Left cardiac atrium (tissue), 4 donors: ENCODE results near the gene SLC4A9. TPM values are rescaled to one million over a fixed set of nuclear protein-coding genes. Genes with fewer than 3 reads are reported as not detected.
"Not testable (repeated sequence)": the region's sequence is repeated elsewhere in the genome, so short reads cannot be mapped to it uniquely, and the experiment has no call there.

ENCODE experiments used
- ATAC-seq, 2 donors: fragments of 200-7000 bp; cut with Tn5 transposase; one replicate each; pipeline ENCODE4 v1.9.1; 2020; ENCODE audit warnings: mild to moderate bottlenecking in 2 of 2, moderate library complexity in 2 of 2
- DNase-seq: peaks from one replicate; pipeline ENCODE4 v3.0.0-alpha.2; 2020
- intact Hi-C, 2 donors: fragments of 100-400 bp; cut with DNase I; formaldehyde crosslinking; loops; one replicate each; pipeline versions ENCODE4 v1.14.1 to v1.15.1; 2022 to 2023
- total RNA-seq, 2 donors: library from RNA; stranded (reverse); fragmentation: NEBNext Ultra II Directional; extraction: Animal tissue kit (Norgen Biotek cat#: 25700); gene quantifications; one replicate each; pipeline ENCODE4 v1.2.1, GENCODE V29; 2021
- donor health status: DM: no; HTN: yes; CAD: no.
- donor health status: DM: no; HTN: yes; CAD: no; lungs with severe emphysema.
- donor health status: DM: yes; HTN: yes; CAD: no.
- donor health status: Dilated cardiomyopathy.

SLC4A9 gene
- total RNA-seq, 2 donors from 2014 or later, result 0.09 to 0.21 TPM

DNA sequence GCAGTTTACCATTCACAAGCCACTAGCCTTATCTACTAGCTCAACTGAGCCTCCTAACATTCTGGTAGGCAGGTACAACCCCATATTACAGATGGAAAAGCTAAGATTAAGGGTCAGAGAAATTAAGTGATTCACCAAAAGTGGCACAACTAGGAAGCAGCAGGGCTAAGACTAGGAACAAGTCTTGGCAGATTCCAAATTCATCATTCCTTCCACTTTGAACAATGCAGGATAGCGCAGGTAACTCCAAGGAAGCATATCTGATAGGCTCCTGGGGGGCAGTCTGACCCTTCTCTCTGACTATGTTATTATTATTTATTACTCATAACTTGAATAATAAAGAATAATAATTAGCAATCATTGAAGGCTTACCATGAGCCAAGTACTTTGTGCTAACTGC lies 22.1 kb upstream of the SLC4A9 start:
- ATAC-seq, result no peak
- intact Hi-C loops, result no loop called here
- DNase-seq, result no peak

DNA sequence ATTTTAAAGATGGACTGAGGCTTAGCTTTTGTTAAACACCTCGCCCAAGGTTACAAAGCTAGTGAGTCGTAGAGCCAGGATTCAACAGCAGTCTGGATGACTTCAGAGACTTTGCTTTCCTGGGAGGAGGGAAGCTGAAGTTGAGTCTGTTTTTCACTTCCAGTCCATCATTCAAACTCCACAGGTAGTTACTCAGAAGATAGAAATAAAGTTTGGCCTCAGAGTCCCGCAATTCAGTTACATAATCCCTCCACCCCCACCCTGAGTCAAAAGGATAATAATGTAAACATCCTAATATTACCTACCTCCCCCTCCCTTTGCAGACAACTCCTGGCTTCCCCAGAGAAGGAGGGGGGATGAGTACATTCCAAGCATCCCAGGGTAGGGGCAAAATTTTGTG lies 21.7 kb upstream of the SLC4A9 start:
- ATAC-seq (no peak), DNase-seq (no peak)
- intact Hi-C loops, result no loop called here

DNA sequence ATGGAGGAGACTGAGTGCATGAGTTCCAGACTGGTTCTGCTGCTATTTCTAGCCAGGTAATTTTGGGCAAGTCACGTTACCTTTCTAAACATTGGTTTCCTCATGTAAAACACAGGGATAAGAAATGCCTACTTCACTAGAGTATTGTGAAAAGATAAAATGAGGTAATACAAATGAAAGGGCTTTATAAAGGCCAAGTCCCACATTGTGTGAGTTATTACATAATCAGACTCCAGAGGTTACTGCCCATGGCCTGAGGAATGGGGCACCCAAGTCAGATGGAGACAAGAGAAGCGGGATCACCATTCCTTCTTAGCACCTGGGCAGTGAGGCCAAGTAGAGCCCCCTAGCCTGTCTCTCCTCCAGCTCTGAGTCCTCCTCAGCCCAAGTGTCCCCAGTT lies 21.1 kb upstream of the SLC4A9 start:
- ATAC-seq (no peak), DNase-seq (no peak)
- intact Hi-C loops, result no loop called here

DNA sequence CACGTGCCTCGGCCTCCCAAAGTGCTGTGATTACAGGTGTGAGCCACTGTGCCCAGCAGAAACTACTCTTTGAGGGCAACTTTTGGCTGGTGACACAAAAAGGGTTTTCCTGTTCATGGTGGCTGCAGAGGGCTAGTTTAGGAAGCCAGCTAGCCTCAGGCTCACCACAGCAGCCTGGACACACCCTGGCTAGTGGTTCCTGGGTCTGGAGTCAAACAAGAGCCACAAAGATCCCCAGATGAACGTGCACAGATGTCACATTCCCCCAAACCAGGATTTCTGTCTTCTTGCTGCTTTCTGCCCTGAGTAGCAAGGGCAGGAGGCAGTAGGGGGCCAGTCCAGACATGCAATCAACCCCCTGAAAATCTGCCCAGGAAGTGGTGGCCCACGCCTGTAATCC lies 20.4 kb upstream of the SLC4A9 start:
- no peak for DNase-seq
- intact Hi-C loops, result loop anchor here (10.0 kb wide), 1 partner anchor 45 kb away; no protein-coding TSS in a partner anchor
- ATAC-seq, result no peak

DNA sequence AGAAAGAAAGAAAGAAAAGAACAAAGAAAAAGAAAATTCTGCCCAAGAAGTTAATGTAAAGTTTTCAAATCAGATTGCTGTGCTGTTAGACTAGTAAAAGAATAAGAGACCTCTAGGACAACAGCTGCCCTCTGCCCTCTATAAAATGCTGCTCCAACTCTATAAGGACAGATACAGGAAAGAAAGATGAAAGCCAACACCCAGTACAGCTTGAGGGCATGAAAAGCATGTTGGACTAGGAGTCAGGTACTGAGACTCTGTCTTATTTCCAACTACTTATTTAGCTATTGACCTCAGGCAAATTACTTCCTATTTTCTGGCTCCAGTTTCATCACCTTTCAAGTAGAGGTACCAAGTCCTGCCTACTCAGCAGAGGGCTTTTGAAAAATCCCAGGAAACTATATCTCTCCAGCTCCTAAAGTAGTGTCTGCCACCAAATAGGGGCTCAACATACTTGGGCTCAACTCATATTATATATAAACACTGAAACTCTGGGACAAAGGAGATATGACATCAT lies 19.3 kb upstream of the SLC4A9 start:
- intact Hi-C loops, result loop anchor here (10.0 kb wide), 1 partner anchor 46 kb away; no protein-coding TSS in a partner anchor
- ATAC-seq, result no peak
- no peak for DNase-seq

DNA sequence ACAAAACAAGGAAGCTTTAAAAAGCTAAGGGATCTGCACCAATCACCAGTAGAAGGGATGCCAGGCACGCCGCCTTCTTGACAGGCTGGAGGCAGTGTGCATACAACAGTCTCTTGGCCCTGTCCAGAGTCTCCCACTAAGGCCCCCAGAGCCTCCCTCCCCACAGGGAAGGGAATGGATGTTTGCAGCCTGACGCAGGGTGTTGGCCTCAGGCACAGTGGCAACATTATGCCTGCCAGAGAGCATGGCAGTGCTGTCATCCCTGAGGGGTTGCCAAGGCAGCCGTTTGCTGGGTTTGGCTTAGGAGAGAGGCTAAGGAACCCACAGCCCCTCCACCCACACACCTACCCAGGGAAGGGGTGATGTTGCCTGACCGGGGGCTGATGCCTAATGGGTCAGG lies 18.4 kb upstream of the SLC4A9 start:
- intact Hi-C loops, result loop anchor here (10.0 kb wide), 1 partner anchor 47 kb away; no protein-coding TSS in a partner anchor
- ATAC-seq (peak; percentile 47 to 53), DNase-seq (peak; percentile 55)

DNA sequence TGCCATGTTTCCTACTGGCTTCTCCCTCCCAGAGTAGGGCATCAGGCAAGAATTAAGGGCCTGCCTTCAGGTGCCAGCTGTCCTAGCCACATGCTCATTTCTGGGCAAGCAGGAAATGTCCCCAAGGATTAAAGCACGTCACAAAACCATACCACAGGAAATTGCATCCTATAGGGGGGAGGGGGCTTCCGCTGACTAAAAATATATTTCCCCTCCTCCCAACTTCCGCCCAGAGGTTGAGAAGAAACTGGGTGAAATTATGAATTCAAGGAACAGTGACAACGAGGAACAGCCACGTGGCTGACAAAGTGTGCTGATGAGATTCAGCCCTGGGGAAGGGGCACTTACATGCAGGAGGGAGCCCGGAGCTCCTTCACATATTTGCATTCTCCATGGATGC lies 17.7 kb upstream of the SLC4A9 start:
- no peak for ATAC-seq
- intact Hi-C loops, result loop anchor here (10.0 kb wide), 1 partner anchor 47 kb away; no protein-coding TSS in a partner anchor
- DNase-seq, result no peak

DNA sequence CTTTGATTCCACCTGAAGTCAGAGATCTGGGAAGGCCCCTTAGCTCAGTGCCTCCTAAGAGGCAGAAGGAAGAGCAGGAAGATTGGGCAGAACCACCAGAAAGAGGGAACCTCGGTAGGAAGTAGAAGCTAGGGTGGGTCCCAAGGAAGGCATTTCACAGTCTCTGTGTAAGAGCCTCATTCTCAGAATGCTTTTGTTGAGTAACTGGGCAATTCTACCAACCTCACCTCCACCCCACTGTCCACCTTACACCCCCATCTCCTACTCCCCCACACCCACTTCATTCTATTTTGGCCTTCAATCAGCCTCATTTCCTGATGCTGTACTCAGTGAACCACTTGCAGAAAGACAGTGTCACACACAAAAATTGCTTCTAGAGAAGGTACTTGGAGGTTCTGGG lies 17.1 kb upstream of the SLC4A9 start:
- no peak for DNase-seq
- no peak for ATAC-seq
- intact Hi-C loops, result loop anchor here (10.0 kb wide), 1 partner anchor 48 kb away; no protein-coding TSS in a partner anchor

DNA sequence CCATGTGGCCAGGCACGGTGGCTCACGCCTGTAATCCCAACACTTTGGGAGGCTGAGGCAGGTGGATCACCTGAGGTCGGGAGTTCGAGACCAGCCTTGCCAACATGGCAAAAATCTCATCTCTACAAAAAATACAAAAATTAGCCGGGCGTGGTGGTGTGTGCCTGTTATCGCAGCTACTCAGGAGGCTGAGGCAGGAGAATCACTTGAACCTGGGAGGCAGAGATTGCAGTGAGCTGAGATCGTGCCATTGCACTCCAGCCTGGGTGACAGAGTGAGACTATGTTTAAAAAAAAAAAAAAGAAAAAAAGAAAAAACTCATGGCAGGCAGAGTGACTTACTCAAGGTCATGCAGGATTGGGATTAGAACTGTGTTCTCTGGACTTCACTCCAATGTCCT lies 16.1 kb upstream of the SLC4A9 start:
- not testable (repeated sequence) for ATAC-seq, DNase-seq
- intact Hi-C loops, result loop anchor here (10.0 kb wide), 1 partner anchor 49 kb away; no protein-coding TSS in a partner anchor

DNA sequence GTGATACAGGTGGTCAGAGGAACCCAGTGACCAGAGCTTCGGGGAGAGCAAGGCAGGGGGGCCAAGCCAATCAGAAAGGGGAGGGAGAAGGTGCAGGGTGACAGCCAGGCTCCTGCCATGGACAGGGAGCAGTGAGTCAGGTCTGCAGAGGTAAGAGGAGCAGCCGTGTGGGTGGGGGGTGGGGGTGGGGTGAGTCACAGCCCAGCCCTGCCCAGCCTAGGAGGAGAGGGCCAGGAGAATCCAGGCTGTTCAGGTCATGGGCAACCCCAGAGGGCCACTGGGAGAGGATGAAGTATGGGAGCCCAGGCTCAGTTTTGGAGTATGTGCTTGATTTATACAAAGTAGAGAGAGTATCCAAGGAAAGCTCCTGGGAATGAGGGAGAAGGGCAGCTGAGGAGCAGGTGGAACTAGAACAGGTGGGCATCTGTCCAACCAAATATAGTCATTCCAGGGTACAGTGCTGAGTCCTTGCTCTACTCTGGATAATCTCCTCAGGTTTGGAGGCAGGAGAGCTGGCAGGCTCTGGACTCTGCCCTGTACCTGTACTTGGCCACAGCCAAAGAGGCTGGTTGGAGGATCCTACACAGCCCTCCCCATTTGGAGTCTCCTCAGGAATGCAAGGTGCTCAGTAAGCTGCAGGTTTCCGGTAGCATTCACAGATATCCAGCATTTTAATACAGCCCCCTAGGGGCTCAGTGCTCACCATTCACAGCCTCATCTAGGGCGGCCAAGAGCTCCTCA lies 15.1 kb upstream of the SLC4A9 start:
- no peak for DNase-seq
- intact Hi-C loops, result loop anchor here (5.0 to 10.0 kb wide), 2 partner anchors 50 to 168 kb away; partner anchors contain the start of gene CYSTM1 (in 1 of the 2)
- ATAC-seq, result peak in 1 of 2 donors; percentile 13

DNA sequence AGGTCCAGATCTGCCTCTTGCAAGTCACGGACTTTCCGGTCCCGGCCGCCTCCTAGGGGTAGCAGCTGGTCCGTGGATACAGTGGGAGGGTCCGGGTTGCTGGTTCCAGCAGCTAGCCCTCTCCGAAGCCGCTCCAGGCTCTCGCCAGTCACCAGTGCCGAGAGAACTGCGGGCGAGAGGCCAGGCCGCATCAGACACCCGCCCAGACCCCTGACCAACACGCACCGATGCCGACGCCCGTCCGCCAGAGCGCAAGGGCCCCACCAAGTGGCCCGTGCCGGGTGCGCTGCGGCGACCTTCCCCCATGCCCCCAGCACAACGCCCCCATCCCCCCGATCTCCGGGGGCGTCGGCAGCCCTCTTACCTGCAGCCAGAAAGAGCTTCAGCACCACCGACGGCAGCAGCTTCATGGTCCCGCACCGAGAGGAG lies 14.1 kb upstream of the SLC4A9 start:
- intact Hi-C loops, result loop anchor here (5.0 to 10.0 kb wide), 2 partner anchors 51 to 169 kb away; partner anchors contain the start of gene CYSTM1 (in 1 of the 2)
- DNase-seq (peak; percentile 80), ATAC-seq (peak; percentile 61 to 65)

DNA sequence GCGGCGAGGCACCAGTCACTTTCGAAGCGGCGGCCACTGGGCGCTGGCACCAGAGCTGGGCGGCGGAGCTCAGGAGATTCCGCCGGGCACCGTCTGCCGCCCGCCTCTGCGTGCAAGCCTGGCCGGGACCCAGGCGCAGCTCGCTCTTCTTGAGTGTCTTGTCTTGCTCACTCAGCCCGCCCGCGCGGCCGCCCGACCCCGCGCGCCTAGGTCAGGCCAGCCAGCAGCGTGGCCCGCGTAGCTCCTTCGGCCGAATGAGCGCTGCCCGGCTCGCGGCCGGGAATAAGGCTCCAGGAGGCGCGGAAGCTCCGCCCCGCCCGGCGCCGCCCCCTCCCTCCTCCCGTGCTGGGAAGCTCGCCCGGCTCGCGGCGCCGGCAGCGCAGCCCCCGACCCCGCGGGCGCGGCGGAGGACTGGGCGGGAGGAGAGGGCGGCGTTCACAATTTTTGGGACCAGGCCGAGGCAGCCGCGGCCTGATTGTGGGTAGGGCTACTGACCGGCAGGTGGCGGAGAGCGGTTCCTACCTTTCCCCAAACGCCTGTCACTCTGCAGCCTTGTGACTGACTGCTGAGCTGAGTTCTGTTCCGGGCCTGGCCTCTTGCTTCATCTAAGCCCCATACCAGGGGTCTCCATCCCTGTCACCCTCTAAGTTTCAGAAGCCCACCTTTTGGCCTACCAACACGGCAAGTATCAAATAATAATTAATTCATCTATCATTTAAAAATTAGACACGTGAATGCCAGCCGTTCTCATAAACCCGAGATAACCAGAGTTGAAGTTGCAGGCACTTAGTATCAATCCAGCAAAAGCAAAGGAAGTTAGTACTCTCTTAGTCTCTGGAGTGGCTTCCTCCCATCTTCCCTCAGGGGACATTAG lies 13.4 kb upstream of the SLC4A9 start, which contains the start of gene HBEGF:
Gene HBEGF (minus strand): TSS at position 256 of the 874 bp plus-strand sequence. CDS start 275 bp downstream, outside the sequence.
- intact Hi-C loops, result loop anchor here (5.0 to 10.0 kb wide), 2 partner anchors 52 to 169 kb away; partner anchors contain the start of gene CYSTM1 (in 1 of the 2)
- DNase-seq (peak; percentile 86), ATAC-seq (peak; percentile 89)

DNA sequence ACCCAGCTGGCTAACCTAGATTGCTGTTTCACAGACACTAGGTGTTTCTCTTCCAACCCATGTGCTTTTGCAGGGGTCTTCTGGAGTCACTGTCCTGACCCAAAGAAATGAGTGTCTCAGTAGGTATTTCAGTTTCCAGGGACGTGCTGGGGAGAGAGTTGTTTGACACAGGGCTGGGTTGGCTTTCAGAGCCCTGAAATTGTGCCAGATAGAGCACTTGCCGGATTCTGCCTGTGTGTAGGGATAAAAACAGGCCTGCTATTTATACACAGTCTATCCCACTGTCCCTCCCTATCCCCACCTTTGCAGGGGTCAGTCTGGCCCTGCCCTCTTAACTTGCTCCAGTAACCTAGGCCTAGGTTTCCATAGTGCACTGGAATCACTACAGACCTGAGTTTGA lies 12.6 kb upstream of the SLC4A9 start:
- DNase-seq (no peak), ATAC-seq (no peak)
- intact Hi-C loops, result loop anchor here (5.0 to 10.0 kb wide), 2 partner anchors 53 to 170 kb away; partner anchors contain the start of gene CYSTM1 (in 1 of the 2)

DNA sequence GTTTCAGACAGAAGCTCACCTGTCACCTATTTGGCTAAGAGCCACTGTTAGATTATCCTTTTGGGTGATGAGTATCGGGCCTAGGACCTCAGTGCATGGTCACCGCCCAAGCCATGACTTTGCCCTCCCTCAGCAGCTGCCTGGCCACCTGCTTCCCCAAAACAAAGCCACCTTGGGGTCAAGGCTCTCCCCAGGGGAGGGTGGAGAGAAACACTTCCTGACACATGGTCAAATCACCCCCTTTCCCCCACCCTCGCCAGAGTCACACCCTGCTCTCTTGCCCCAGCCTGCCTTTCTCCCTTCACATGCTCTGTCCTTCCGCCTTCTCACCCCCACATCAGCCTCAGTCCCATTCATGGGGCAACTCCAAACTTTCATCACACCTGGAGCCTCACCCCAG lies 11.9 kb upstream of the SLC4A9 start:
- no peak for DNase-seq
- ATAC-seq, result no peak
- intact Hi-C loops, result loop anchor here (5.0 to 10.0 kb wide), 2 partner anchors 53 to 171 kb away; partner anchors contain the start of gene CYSTM1 (in 1 of the 2)

DNA sequence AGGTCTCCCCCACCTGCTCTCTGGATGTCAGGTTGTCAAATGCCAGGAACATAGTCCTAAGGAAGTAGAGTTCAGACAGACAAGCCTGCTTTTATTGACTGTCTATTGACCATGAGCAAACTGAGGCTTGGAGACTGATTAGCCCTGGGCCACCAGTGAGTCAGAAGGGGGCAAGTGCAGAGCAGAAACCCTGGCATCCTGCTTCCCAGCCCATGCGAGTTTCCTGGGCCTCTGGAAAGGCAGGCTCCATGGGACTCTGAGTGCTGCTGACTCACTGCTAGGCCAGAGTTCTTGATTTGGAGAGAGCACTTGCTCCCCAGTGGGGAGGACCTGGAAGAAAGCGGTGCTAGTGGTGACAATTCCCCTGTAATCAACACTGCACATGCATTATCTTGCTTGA lies 10.8 kb upstream of the SLC4A9 start:
- DNase-seq (no peak), ATAC-seq (no peak)
- intact Hi-C loops, result loop anchor here (5.0 to 10.0 kb wide), 2 partner anchors 54 to 172 kb away; partner anchors contain the start of gene CYSTM1 (in 1 of the 2)

DNA sequence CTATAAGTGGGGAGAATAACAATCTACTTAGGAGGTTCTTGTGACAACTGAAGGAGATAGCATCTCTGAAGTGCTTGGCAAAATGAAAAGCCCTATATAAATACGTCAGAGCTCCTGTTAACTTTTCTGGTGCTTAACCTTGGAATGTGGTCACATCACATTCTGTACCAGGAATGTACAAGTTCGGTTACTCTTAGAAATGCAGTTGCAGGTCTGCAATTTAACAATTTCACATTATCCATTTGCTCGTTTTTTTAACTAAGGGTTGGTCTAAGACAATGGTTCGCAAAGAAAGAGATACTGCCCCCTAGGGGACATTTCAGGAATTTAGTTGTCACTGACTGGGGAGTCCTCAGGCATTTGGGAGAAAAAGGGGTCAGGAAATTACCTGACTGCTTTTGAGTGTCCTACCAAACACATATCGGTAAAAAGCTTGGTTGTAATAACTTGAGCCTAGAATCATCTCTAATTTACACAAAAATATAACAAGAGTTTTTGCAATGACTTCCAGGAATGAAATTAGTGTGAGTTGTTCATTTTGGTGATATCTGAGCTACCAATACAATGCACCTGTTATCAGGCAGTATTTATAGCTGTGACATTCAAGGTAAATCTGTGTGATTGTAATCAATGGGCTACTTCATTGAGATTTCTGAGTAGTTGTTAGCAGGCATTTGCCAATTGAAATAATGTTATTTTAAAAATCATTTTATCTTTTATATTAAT lies 8.2 kb upstream of the SLC4A9 start:
- intact Hi-C loops, result loop anchor here (2.0 to 10.0 kb wide), 4 partner anchors 107 to 277 kb away; partner anchors contain the start of gene CYSTM1 (in 1 of the 2)
- ATAC-seq (peak; percentile 52 to 56), DNase-seq (no peak)

DNA sequence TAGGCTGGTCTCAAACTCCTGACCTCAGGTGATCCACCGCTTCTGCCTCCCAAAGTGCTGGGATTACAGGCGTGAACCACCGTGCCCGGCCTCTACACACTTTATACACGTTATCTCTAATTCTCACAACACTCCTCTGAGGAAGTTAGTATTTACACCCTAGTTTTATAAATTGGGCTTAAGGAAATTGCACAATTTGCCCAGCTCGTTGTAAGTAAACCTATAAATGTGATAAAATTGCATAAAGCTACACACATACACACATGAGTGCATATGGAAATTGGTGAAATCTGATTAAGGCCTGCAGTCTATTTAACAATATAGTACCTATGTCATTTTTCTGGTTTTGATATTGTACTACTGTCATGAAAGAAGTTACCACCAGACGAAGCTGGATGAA lies 4.4 kb upstream of the SLC4A9 start:
- intact Hi-C loops, result loop anchor here (10.0 kb wide), 2 partner anchors 181 to 281 kb away; partner anchors contain the start of gene CYSTM1 (in 1 of the 2)
- ATAC-seq (no peak), DNase-seq (no peak)
